Left lung (tissue), 10 donors: Measurements from ENCODE around the gene APOC4. TPM values are rescaled to one million over a fixed set of nuclear protein-coding genes. Genes with fewer than 3 reads are reported as not detected.
A peak's percentile ranks its signal among the peaks of the same experiment; 100 is the strongest.

ENCODE experiments used
- ATAC-seq: fragments of 200-7000 bp; cut with Tn5 transposase; one replicate; pipeline ENCODE4 v1.9.1; 2020; ENCODE audit warnings: moderate library complexity
- DNase-seq, 4 donors: peaks; one replicate each; pipeline ENCODE4 v3.0.0-alpha.2; 2013 to 2020
- H3K27ac ChIP-seq, 2 donors: fragments of 200-600 bp; sonication (generic) in 1 of 2; one replicate each; pipeline versions ENCODE4 v1.5.0 to v1.8.0; 2020 to 2021
- H3K27me3 ChIP-seq, 2 donors: fragments of 200-600 bp; sonication (generic) in 1 of 2; one replicate each; pipeline versions ENCODE4 v1.5.0 to v1.8.0; 2020 to 2021
- H3K36me3 ChIP-seq, 2 donors: fragments of 200-600 bp; sonication (generic) in 1 of 2; one replicate each; pipeline versions ENCODE4 v1.5.0 to v1.8.0; 2020 to 2021
- H3K4me1 ChIP-seq, 2 donors: fragments of 200-600 bp; one replicate each; pipeline ENCODE4 v1.8.0; 2021
- H3K4me3 ChIP-seq, 2 donors: fragments of 200-600 bp; sonication (generic) in 1 of 2; one replicate each; pipeline versions ENCODE4 v1.5.0 to v1.8.0; 2020 to 2021; ENCODE audit warnings: mild to moderate bottlenecking in 1 of 2
- H3K9me3 ChIP-seq, 2 donors: fragments of 200-600 bp; sonication (generic) in 1 of 2; one replicate each; pipeline versions ENCODE4 v1.5.0 to v1.8.0; 2020 to 2021
- CTCF ChIP-seq, 2 donors: fragments of 200-600 bp; sonication (generic) in 1 of 2; IDR thresholded peaks; one replicate each; pipeline versions ENCODE4 v1.5.0 to v1.8.0; 2021; ENCODE audit warnings: antibody characterized with exemption in 2 of 2
- intact Hi-C, 2 donors: fragments of 100-400 bp; cut with DNase I; formaldehyde crosslinking; loops; one replicate each; pipeline versions ENCODE4 v1.11.2 to v1.14.2; 2022
- polyA plus RNA-seq, 6 donors: library from polyadenylated mRNA; unstranded; fragments of 120-200 nt; gene quantifications; one replicate each; pipeline ENCODE4 v1.2.1, GENCODE V29; 2013; ENCODE audit not compliant: insufficient read length in 6 of 6
- total RNA-seq, 2 donors: library from RNA; stranded (reverse); fragmentation: NEBNext Ultra II Directional; extraction: Animal tissue kit (Norgen Biotek cat#: 25700); gene quantifications; one replicate each; pipeline ENCODE4 v1.2.1, GENCODE V29; 2021
- donor health status: DM: no; HTN: yes; CAD: no.
- donor health status: DM: no; HTN: no; CAD: no.

Gene APOC4
- total and polyA plus RNA-seq, 8 donors: not detected

- H3K36me3 ChIP-seq: peaks cover 0 to 10% of the 10 kb centered on the region in 2 donors
- H3K27ac ChIP-seq: no peak overlapping the region
- ATAC-seq (no peak), DNase-seq (no peak)
- H3K27me3 ChIP-seq: no peaks in the 10 kb centered on the region
- peaks cover 0 to 15% of the 10 kb centered on the region in 2 donors for H3K4me1 ChIP-seq
- no peak for TF ChIP-seq CTCF (IDR thresholded peaks at IDR 0.05)
- intact Hi-C loops: no loop called here
- H3K4me3 ChIP-seq: no peak overlapping the region
- no peaks in the 10 kb centered on the region for H3K9me3 ChIP-seq
These were observed 6.8 kb downstream of the APOC4 start for GRCh38 chr19:44948763-44949374.

- ATAC-seq: no peak
- no peak for DNase-seq
- H3K9me3 ChIP-seq: no peaks in the 10 kb centered on the region
- peaks cover 0 to 20% of the 10 kb centered on the region in 2 donors for H3K4me1 ChIP-seq
- H3K36me3 ChIP-seq: peaks cover 0 to 10% of the 10 kb centered on the region in 2 donors
- intact Hi-C loops: no loop called here
- no peaks in the 10 kb centered on the region for H3K27me3 ChIP-seq
- H3K4me3 ChIP-seq: no peak overlapping the region
- TF ChIP-seq CTCF (IDR thresholded peaks at IDR 0.05): no peak
- H3K27ac ChIP-seq: no peak overlapping the region
These were observed 7.5 kb downstream of the APOC4 start for GRCh38 chr19:44949550-44949949.

GRCh38 chr19:44951179-44952159 is 9.4 kb downstream of the APOC4 start:
- peak in 2 of 4 donors; percentile 74 to 85 for DNase-seq
- Histone ChIP-seq H3K9me3 (no peaks in the 10 kb centered on the region), H3K4me1 (peaks cover 7 to 30% of the 10 kb centered on the region in 2 donors), H3K27me3 (no peaks in the 10 kb centered on the region), H3K36me3 (peaks cover 0 to 10% of the 10 kb centered on the region in 2 donors), H3K27ac (no peak overlapping the region), H3K4me3 (no peak overlapping the region)
- TF ChIP-seq CTCF (IDR thresholded peaks at IDR 0.05): peak; percentile 86 to 87
- intact Hi-C loops: loop anchor here in 1 of 2 donors (5.0 kb wide), 1 partner anchor 49 kb away; no protein-coding TSS in a partner anchor
- peak; percentile 16 for ATAC-seq

GRCh38 chr19:44954278-44954648 is 12.2 kb downstream of the APOC4 start:
- intact Hi-C loops: loop anchor here in 1 of 2 donors (5.0 kb wide), 1 partner anchor 52 kb away; no protein-coding TSS in a partner anchor
- TF ChIP-seq CTCF (IDR thresholded peaks at IDR 0.05): no peak
- H3K27ac ChIP-seq: peak overlapping the region; percentile 87 to 94
- H3K9me3 ChIP-seq: no peaks in the 10 kb centered on the region
- peaks cover 0 to 10% of the 10 kb centered on the region in 2 donors for H3K36me3 ChIP-seq
- H3K4me3 ChIP-seq: peak overlapping the region; percentile 91 to 97
- no peak for ATAC-seq
- peaks cover 7 to 49% of the 10 kb centered on the region in 2 donors for H3K4me1 ChIP-seq
- no peaks in the 10 kb centered on the region for H3K27me3 ChIP-seq
- no peak for DNase-seq
